Fibroblast of villous mesenchyme (primary cell): ENCODE measurements around the gene NEUROG3. TPM values are rescaled to one million over a fixed set of nuclear protein-coding genes. Genes with fewer than 3 reads are reported as not detected.

Experiments
- DNase-seq: peaks from one replicate; pipeline ENCODE4 v3.0.0-alpha.2; 2010; ENCODE audit warnings: low read depth
- H3K4me3 ChIP-seq: 2 replicates; pipeline ENCODE4 v1.5.1; 2011; ENCODE audit warnings: low read depth, mild to moderate bottlenecking, low read length
- total RNA-seq: library from RNA; depleted of rRNA; stranded (reverse); fragments of >200 nt; gene quantifications from 2 replicates; pipeline ENCODE4 v1.2.3, GENCODE V29; 2012
- TF ChIP-seq, protein P1 (sequence below): IDR thresholded peaks from 2 replicates; pipeline ENCODE4 v1.5.1; 2012; ENCODE audit warnings: low read depth, mild to moderate bottlenecking, low read length; ENCODE audit not compliant: insufficient read depth

NEUROG3 gene
- total RNA-seq, 1 donor, result not detected

DNA sequence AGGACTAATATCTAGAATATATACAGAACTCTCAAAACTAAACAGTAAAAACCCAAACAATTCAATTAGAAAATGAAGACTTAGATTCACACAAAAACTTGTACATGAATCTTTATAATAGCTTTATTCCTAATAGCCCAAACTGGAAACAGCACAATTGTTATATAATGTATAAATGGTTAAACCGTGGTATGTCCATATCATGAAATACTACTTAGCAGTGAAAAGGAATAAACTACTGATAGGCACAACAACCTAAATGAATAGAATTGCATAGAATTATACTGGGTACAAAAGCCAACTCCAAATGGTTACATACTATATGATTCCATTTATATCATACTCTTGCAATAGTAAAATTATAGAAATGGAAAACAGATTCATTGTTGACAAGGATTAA lies 35.9 kb upstream of the NEUROG3 start:
- TF ChIP-seq, protein P1, sequence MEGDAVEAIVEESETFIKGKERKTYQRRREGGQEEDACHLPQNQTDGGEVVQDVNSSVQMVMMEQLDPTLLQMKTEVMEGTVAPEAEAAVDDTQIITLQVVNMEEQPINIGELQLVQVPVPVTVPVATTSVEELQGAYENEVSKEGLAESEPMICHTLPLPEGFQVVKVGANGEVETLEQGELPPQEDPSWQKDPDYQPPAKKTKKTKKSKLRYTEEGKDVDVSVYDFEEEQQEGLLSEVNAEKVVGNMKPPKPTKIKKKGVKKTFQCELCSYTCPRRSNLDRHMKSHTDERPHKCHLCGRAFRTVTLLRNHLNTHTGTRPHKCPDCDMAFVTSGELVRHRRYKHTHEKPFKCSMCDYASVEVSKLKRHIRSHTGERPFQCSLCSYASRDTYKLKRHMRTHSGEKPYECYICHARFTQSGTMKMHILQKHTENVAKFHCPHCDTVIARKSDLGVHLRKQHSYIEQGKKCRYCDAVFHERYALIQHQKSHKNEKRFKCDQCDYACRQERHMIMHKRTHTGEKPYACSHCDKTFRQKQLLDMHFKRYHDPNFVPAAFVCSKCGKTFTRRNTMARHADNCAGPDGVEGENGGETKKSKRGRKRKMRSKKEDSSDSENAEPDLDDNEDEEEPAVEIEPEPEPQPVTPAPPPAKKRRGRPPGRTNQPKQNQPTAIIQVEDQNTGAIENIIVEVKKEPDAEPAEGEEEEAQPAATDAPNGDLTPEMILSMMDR, result no peak
- no peak for DNase-seq
- no peak overlapping the region for H3K4me3 ChIP-seq

DNA sequence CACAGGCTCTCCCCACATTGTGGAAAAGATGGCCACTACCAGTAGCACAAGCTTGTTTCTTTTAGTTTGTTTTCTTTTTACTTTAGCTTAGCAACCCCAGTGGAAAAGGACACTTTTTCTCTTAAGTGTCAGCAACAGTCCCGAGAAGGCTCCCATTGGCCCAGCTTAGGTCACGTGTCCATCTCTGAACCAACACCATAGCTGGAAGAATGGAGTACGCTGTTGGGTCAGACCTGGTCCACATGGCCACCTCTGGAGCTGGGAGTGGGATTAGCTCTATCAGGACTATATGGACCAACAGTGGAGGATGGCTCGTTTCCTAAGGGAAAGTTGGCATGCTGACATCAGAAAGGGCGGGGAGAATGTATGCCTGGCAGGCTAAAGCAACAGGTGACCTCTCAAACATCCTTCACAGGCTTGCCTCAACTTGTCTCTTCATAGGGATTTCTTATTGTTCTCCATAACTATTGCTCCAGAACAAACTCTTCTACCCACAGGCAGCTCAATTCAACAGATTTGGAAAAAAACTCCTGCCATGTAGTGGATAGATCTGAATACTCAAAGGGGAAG lies 27.6 kb upstream of the NEUROG3 start:
- no peak overlapping the region for H3K4me3 ChIP-seq
- no peak for DNase-seq
- TF ChIP-seq, protein P1, result no peak

DNA sequence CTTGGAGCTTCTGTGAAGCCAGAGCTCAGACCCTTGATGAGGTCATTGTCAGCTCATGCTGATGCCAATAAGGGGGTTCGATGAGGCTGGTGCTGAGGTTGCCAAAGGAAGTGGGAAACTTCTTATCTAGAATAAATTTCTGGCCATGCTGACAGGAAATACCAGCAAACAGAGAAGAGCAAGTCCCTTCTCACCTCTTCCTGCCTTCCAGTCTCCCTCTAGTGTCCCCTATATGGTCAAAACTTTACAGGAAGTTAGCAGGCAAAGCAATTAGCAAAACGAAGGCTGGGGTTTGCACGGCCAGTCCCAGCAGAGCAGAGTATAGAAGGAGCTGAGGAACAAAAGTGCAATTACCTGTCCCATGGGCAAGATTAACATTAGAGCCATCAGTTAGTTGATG lies 15.1 kb upstream of the NEUROG3 start:
- TF ChIP-seq, protein P1, result no peak
- no peak for DNase-seq
- H3K4me3 ChIP-seq, result no peak overlapping the region

DNA sequence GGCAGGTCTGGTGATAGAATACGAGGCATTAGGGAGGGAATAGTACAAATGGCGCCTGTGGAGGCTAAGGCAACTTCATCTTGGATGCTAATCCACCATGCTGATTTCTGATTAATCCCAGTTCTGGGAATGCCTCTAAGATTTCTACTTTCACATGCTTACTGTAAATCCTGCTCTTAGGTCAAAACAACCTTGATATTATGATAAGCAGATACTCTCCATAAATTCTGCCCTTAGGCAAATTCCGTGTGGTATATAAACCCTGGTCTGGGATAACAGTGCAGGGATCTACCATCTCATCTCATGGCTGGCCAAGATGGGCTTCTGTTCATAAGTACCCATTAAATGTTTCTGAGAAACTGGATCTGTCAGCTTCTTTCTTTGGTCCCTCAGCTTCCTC lies 11.4 kb upstream of the NEUROG3 start:
- H3K4me3 ChIP-seq, result no peak overlapping the region
- DNase-seq, result no peak
- TF ChIP-seq, protein P1, result no peak

DNA sequence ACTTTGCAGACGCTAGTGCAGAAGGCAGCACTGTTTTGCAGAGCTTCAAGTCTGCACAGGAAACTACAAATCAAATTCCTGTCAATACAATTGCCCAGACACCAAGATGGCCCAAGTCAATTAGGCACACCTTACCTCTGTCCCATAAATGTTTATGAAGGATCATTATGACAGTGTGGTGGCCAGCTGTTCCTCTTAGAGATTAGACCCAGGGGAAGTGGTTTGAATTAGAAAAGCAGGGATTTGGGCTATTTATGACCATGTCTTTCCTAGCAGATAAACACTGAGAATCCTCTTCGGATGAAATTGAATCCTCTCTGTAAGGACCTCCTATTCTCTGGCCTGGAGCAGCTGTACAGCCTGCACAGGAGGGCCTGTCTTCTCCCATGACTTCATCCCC lies 9.9 kb upstream of the NEUROG3 start:
- H3K4me3 ChIP-seq, result no peak overlapping the region
- TF ChIP-seq, protein P1, result no peak
- DNase-seq, result no peak

DNA sequence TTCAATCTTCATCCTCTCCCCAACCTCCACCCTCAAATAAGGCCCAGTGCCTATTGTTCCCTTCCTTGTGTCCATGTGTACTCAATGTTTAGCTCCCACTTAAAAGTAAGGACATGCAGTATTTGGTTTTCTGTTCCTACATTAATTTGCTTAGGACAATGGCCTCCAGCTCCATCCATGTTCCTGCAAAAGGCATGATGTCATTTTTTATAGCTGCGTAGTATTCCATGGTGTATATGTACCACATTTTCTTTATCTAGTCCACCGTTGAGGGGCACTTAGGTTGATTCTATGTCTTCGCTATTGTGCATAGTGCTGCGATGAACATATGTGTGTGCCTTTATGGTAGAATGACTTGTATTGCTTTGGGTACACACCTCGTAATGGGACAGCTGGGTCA lies 7.2 kb upstream of the NEUROG3 start:
- no peak overlapping the region for H3K4me3 ChIP-seq
- TF ChIP-seq, protein P1, result no peak
- no peak for DNase-seq

DNA sequence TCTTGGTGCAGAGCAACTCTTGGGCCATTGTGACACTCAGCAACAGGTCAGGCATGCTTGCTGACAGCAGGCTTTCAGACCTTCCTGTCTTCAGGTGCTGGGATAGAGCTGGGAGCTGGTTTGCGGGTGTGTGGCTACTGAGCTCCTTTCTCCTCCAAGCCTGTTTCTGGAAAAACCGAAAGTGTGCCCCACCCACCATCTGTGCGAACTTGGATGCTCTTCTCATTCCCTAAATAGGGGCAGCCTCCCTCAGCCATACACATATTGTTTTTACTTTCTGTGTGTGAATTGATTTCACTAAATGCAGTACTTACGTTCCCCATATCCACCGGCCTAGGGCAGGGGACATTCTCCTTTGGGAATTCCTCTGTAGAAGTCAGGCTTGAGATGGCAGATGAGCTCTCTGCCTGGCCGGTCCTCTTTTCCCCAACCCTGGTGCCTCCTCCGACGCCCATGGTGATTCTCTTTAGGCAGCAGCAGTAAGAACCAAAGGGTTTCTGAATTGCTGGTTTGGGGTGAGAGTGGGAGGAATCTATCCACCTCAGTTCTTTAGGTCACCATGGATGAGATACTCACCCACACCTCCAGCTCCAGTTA lies 6.3 kb upstream of the NEUROG3 start:
- TF ChIP-seq, protein P1, result no peak
- DNase-seq, result no peak

More for the DNA sequence above, 6.3 kb upstream of the NEUROG3 start:
- no peak overlapping the region for H3K4me3 ChIP-seq
